Neural cell (in vitro differentiated cells): ENCODE data around the gene RHOF. TPM values are rescaled to one million over a fixed set of nuclear protein-coding genes. Genes with fewer than 3 reads are reported as not detected.

Source experiments
- H2AFZ ChIP-seq: fragments of 200-600, 300-800 bp; sonication (generic), shearing (Covaris generic); 2 replicates; pipeline ENCODE4 v1.6.0; 2014; ENCODE audit warnings: low read depth, mild to moderate bottlenecking, antibody characterized with exemption, low read length, moderate library complexity
- H3F3A ChIP-seq: fragments of 200-600 bp; shearing (Covaris generic); 2 replicates; pipeline ENCODE4 v1.6.1; 2016; ENCODE audit warnings: mild to moderate bottlenecking, moderate library complexity, mixed read lengths, antibody characterized with exemption, low read length; ENCODE audit not compliant: insufficient read depth, poor library complexity, severe bottlenecking
- H3K27ac ChIP-seq: fragments of 200-600, 300-800 bp; sonication (generic), shearing (Covaris generic); 2 replicates; pipeline ENCODE4 v1.5.1; 2014; ENCODE audit warnings: mild to moderate bottlenecking, low read length, moderate library complexity
- H3K27me3 ChIP-seq: fragments of 300-800, 200-600 bp; sonication (generic), shearing (Covaris generic); 2 replicates; pipeline ENCODE4 v1.6.0; 2014; ENCODE audit warnings: mild to moderate bottlenecking, low read depth, low read length, moderate library complexity; ENCODE audit not compliant: insufficient read depth
- H3K36me3 ChIP-seq: fragments of 300-800, 200-600 bp; sonication (generic), shearing (Covaris generic); 2 replicates; pipeline ENCODE4 v1.5.1; 2014; ENCODE audit warnings: mild to moderate bottlenecking, antibody characterized with exemption, low read length, moderate library complexity; ENCODE audit not compliant: insufficient read depth
- H3K4me2 ChIP-seq: fragments of 300-800, 200-600 bp; sonication (generic), shearing (Covaris generic); 2 replicates; pipeline ENCODE4 v1.6.0; 2014; ENCODE audit warnings: mild to moderate bottlenecking, low read length
- H3K4me3 ChIP-seq: fragments of 300-800, 200-600 bp; sonication (generic), shearing (Covaris generic); 2 replicates; pipeline ENCODE4 v1.5.1; 2014; ENCODE audit warnings: mild to moderate bottlenecking, low read length, moderate library complexity
- H3K79me2 ChIP-seq: fragments of 200-600 bp; shearing (Covaris generic); replicated peaks from 2 replicates; pipeline ENCODE4 v1.6.0; 2014; ENCODE audit warnings: mild to moderate bottlenecking, low read length, moderate library complexity; ENCODE audit not compliant: insufficient read depth
- H3K9ac ChIP-seq: fragments of 300-800, 200-600 bp; sonication (generic), shearing (Covaris generic); 2 replicates; pipeline ENCODE4 v1.6.1; 2016; ENCODE audit warnings: mild to moderate bottlenecking, low read length, mixed read lengths
- H3K9me2 ChIP-seq: fragments of 200-600 bp; shearing (Covaris generic); 2 replicates; pipeline ENCODE4 v1.6.1; 2016; ENCODE audit warnings: mild to moderate bottlenecking, low read length, mixed read lengths; ENCODE audit not compliant: insufficient read depth
- H3K9me3 ChIP-seq: fragments of 200-600, 300-800 bp; sonication (generic), shearing (Covaris generic); 2 replicates; pipeline ENCODE4 v1.6.1; 2016; ENCODE audit warnings: mild to moderate bottlenecking, mixed run types, low read length, moderate library complexity, mixed read lengths
- H4K20me1 ChIP-seq: fragments of 200-600 bp; shearing (Covaris generic); 2 replicates; pipeline ENCODE4 v1.6.1; 2016; ENCODE audit warnings: mild to moderate bottlenecking, mixed run types; ENCODE audit not compliant: insufficient read depth
- EP300 ChIP-seq: fragments of 450-650 bp; conservative IDR thresholded peaks from 2 replicates; pipeline ENCODE4 v1.6.1; 2014; ENCODE audit warnings: antibody characterized with exemption, mild to moderate bottlenecking, moderate library complexity; ENCODE audit not compliant: poor library complexity, severe bottlenecking
- EZH2 ChIP-seq: fragments of 200-600, 300-800 bp; shearing (Covaris generic), sonication (generic); IDR thresholded peaks from 2 replicates; pipeline ENCODE4 v1.6.1; 2014; ENCODE audit warnings: antibody characterized with exemption, low read length, borderline replicate concordance, mild to moderate bottlenecking; ENCODE audit not compliant: insufficient read depth, poor library complexity, severe bottlenecking
- MXI1 ChIP-seq: fragments of 450-650 bp; conservative IDR thresholded peaks from 2 replicates; pipeline ENCODE4 v1.6.1; 2014; ENCODE audit warnings: antibody characterized with exemption, mild to moderate bottlenecking; ENCODE audit not compliant: poor library complexity, severe bottlenecking
- POLR2AphosphoS5 ChIP-seq: IDR thresholded peaks from 2 replicates; pipeline ENCODE4 v1.6.1; 2012
- RAD21 ChIP-seq: fragments of 450-650 bp; conservative IDR thresholded peaks from 2 replicates; pipeline ENCODE4 v1.6.1; 2014; ENCODE audit warnings: antibody characterized with exemption, mild to moderate bottlenecking, moderate library complexity
- SMC3 ChIP-seq: fragments of 450-650 bp; conservative IDR thresholded peaks from 2 replicates; pipeline ENCODE4 v1.6.1; 2014; ENCODE audit warnings: antibody characterized with exemption, mild to moderate bottlenecking, moderate library complexity; ENCODE audit not compliant: poor library complexity
- TAF1 ChIP-seq: IDR thresholded peaks from 2 replicates; pipeline ENCODE4 v1.6.1; 2012; ENCODE audit warnings: low read depth
- polyA plus RNA-seq: library from polyadenylated mRNA; depleted of rRNA; stranded (reverse); fragments of >200 nt; gene quantifications from 2 replicates; pipeline ENCODE4 v1.2.3, GENCODE V29; 2014
- TF ChIP-seq, protein P1 (sequence below): IDR thresholded peaks from 2 replicates; pipeline ENCODE4 v1.6.1; 2012; ENCODE audit warnings: borderline replicate concordance
- TF ChIP-seq, protein P2 (sequence below): fragments of 450-650 bp; IDR thresholded peaks from 2 replicates; pipeline ENCODE4 v1.5.1; 2014; ENCODE audit warnings: antibody characterized with exemption, mild to moderate bottlenecking, moderate library complexity; ENCODE audit not compliant: poor library complexity, severe bottlenecking

The RHOF gene
- polyA plus RNA-seq, 1 donor from 2014 or later = 14.7 TPM

GRCh38 chr12:121828826-121829225, 35.3 kb upstream of the RHOF start:
- Histone ChIP-seq H3K4me2 (no peak overlapping the region), H3K27ac (no peak overlapping the region), H3F3A (no peaks in the 10 kb centered on the region), H3K4me3 (no peak overlapping the region), H3K79me2 (no peaks in the 10 kb centered on the region), H4K20me1 (no peaks in the 10 kb centered on the region), H3K9me2 (no peaks in the 10 kb centered on the region), H3K36me3 (no peaks in the 10 kb centered on the region), H3K27me3 (no peaks in the 10 kb centered on the region), H3K9ac (no peak overlapping the region), H2AFZ (no peak overlapping the region), H3K9me3 (no peaks in the 10 kb centered on the region)
- TF ChIP-seq SMC3 (no peak), POLR2AphosphoS5 (no peak), EZH2 (no peak), TAF1 (no peak), RAD21 (no peak), MXI1 (no peak), EP300 (no peak)
- TF ChIP-seq, protein P1, sequence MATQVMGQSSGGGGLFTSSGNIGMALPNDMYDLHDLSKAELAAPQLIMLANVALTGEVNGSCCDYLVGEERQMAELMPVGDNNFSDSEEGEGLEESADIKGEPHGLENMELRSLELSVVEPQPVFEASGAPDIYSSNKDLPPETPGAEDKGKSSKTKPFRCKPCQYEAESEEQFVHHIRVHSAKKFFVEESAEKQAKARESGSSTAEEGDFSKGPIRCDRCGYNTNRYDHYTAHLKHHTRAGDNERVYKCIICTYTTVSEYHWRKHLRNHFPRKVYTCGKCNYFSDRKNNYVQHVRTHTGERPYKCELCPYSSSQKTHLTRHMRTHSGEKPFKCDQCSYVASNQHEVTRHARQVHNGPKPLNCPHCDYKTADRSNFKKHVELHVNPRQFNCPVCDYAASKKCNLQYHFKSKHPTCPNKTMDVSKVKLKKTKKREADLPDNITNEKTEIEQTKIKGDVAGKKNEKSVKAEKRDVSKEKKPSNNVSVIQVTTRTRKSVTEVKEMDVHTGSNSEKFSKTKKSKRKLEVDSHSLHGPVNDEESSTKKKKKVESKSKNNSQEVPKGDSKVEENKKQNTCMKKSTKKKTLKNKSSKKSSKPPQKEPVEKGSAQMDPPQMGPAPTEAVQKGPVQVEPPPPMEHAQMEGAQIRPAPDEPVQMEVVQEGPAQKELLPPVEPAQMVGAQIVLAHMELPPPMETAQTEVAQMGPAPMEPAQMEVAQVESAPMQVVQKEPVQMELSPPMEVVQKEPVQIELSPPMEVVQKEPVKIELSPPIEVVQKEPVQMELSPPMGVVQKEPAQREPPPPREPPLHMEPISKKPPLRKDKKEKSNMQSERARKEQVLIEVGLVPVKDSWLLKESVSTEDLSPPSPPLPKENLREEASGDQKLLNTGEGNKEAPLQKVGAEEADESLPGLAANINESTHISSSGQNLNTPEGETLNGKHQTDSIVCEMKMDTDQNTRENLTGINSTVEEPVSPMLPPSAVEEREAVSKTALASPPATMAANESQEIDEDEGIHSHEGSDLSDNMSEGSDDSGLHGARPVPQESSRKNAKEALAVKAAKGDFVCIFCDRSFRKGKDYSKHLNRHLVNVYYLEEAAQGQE = no peak
- TF ChIP-seq, protein P2, sequence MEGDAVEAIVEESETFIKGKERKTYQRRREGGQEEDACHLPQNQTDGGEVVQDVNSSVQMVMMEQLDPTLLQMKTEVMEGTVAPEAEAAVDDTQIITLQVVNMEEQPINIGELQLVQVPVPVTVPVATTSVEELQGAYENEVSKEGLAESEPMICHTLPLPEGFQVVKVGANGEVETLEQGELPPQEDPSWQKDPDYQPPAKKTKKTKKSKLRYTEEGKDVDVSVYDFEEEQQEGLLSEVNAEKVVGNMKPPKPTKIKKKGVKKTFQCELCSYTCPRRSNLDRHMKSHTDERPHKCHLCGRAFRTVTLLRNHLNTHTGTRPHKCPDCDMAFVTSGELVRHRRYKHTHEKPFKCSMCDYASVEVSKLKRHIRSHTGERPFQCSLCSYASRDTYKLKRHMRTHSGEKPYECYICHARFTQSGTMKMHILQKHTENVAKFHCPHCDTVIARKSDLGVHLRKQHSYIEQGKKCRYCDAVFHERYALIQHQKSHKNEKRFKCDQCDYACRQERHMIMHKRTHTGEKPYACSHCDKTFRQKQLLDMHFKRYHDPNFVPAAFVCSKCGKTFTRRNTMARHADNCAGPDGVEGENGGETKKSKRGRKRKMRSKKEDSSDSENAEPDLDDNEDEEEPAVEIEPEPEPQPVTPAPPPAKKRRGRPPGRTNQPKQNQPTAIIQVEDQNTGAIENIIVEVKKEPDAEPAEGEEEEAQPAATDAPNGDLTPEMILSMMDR = no peak

- Histone ChIP-seq H2AFZ (no peak overlapping the region), H3K36me3 (no peaks in the 10 kb centered on the region)
- TF ChIP-seq, protein P1 = no peak
- no peak for TF ChIP-seq TAF1
- TF ChIP-seq EP300 = no peak
- no peak for TF ChIP-seq POLR2AphosphoS5
- TF ChIP-seq MXI1 = no peak
- TF ChIP-seq, protein P2 = no peak
- TF ChIP-seq EZH2 = no peak
- no peak for TF ChIP-seq RAD21
- no peak for TF ChIP-seq SMC3
These were observed 34.8 kb upstream of the RHOF start for GRCh38 chr12:121828306-121828705.

More at GRCh38 chr12:121828306-121828705, 34.8 kb upstream of the RHOF start:
- Histone ChIP-seq H3K4me2 (no peak overlapping the region), H3K9me3 (no peaks in the 10 kb centered on the region), H3K27me3 (no peaks in the 10 kb centered on the region), H3K9ac (no peak overlapping the region), H4K20me1 (no peaks in the 10 kb centered on the region), H3K4me3 (no peak overlapping the region), H3K9me2 (no peaks in the 10 kb centered on the region), H3K79me2 (no peaks in the 10 kb centered on the region), H3F3A (no peaks in the 10 kb centered on the region), H3K27ac (no peak overlapping the region)
